NCI-H526 (cell line): ENCODE data around the gene LLGL1.
"Not testable (repeated sequence)": the region's sequence is repeated elsewhere in the genome, so short reads cannot be mapped to it uniquely, and the experiment has no call there.

ENCODE experiments used
- DNase-seq, 2 experiments: peaks; one replicate each; lab custom pipeline; 2025; lab: John Stamatoyannopoulos, UW

LLGL1 gene

GRCh38 chr17:18194394-18194793 is 31.0 kb upstream of the LLGL1 start:
- DNase-seq = no peak

GRCh38 chr17:18194804-18195203 is 30.6 kb upstream of the LLGL1 start:
- no peak for DNase-seq

GRCh38 chr17:18195246-18195645 is 30.2 kb upstream of the LLGL1 start:
- no peak for DNase-seq

- no peak for DNase-seq
These were observed 27.8 kb upstream of the LLGL1 start for GRCh38 chr17:18197535-18198194.

GRCh38 chr17:18198530-18198929 is 26.9 kb upstream of the LLGL1 start:
- no peak for DNase-seq

GRCh38 chr17:18201108-18201507 is 24.3 kb upstream of the LLGL1 start:
- no peak for DNase-seq

- DNase-seq = no peak
These were observed 22.1 kb upstream of the LLGL1 start for GRCh38 chr17:18203308-18203707.

GRCh38 chr17:18205861-18206260 is 19.6 kb upstream of the LLGL1 start:
- no peak for DNase-seq

- DNase-seq = no peak
These were observed 18.5 kb upstream of the LLGL1 start for GRCh38 chr17:18206962-18207361.

GRCh38 chr17:18208092-18208491 is 17.3 kb upstream of the LLGL1 start:
- no peak for DNase-seq

- DNase-seq = no peak
These were observed 11.7 kb upstream of the LLGL1 start for GRCh38 chr17:18213666-18214270.

- DNase-seq = not testable (repeated sequence)
These were observed 8.5 kb upstream of the LLGL1 start for GRCh38 chr17:18216906-18217305.

- DNase-seq = peak in 1 of 2 experiments; percentile 60
These were observed 7.9 kb upstream of the LLGL1 start for GRCh38 chr17:18217412-18218015.

GRCh38 chr17:18218756-18219415 is 6.5 kb upstream of the LLGL1 start:
- DNase-seq = peak in 1 of 2 experiments; percentile 12

- no peak for DNase-seq
These were observed 1.4 kb upstream of the LLGL1 start for GRCh38 chr17:18224053-18224386.

- DNase-seq = no peak
These were observed 881 bp upstream of the LLGL1 start for GRCh38 chr17:18224387-18225120.

- DNase-seq = peak in 1 of 2 experiments; percentile 41
These were observed 328 bp downstream of the LLGL1 start for GRCh38 chr17:18225642-18226283.

- no peak for DNase-seq
These were observed 980 bp downstream of the LLGL1 start for GRCh38 chr17:18226284-18226945.

- DNase-seq = no peak
These were observed 2.2 kb downstream of the LLGL1 start for GRCh38 chr17:18227635-18228034.

- no peak for DNase-seq
These were observed 2.8 kb downstream of the LLGL1 start for GRCh38 chr17:18228176-18228682.

GRCh38 chr17:18229254-18229653 is 3.8 kb downstream of the LLGL1 start:
- DNase-seq = no peak
